Left colon (tissue), 2 donors: ENCODE data around the gene MEF2A. TPM values are rescaled to one million over a fixed set of nuclear protein-coding genes. Genes with fewer than 3 reads are reported as not detected.
A peak's percentile ranks its signal among the peaks of the same experiment; 100 is the strongest.
"Not testable (repeated sequence)": the region's sequence is repeated elsewhere in the genome, so short reads cannot be mapped to it uniquely, and the experiment has no call there.

Source experiments
- ATAC-seq: fragments of 200-7000 bp; cut with Tn5 transposase; one replicate; pipeline ENCODE4 v1.9.1; 2020; ENCODE audit warnings: mild to moderate bottlenecking, moderate library complexity
- DNase-seq, 2 donors: peaks; one replicate each; pipeline ENCODE4 v3.0.0-alpha.2; 2020
- intact Hi-C, 2 donors: fragments of 100-400 bp; cut with DNase I in 1 of 2; cut with micrococcal nuclease in 1 of 2; formaldehyde crosslinking; loops; one replicate each; pipeline versions ENCODE4 v1.11.2 to v1.14.0; 2022; cut with DNase I, micrococcal nuclease
- long read RNA-seq: library from polyadenylated mRNA; unstranded; transcript quantifications from one replicate; pipeline ENCODE4 v2.0.0, GENCODE V29; 2021
- total RNA-seq, 2 donors: library from RNA; stranded (reverse); fragmentation: NEBNext Ultra II Directional; extraction: Animal tissue kit (Norgen Biotek cat#: 25700); gene quantifications; one replicate each; pipeline ENCODE4 v1.2.1, GENCODE V29; 2021
- donor health status: DM: no; HTN: no; CAD: no.
- donor health status: DM: yes; HTN: yes; CAD: no.

Gene MEF2A
- total RNA-seq, result 10 to 100 TPM; 35.3 to 40.5 TPM
- long read RNA-seq, partial matches to known transcripts, result 4 of 12 reads
- long read RNA-seq, other reads (novel, unspliced or antisense), result 4 of 12 reads

GRCh38 chr15:99565299-99566156 is at the start of gene MEF2A:
TSS of gene MEF2A (plus strand) at chr15:99565984. CDS start at chr15:99633120, 67,136 bp downstream.
- ATAC-seq (peak; percentile 79), DNase-seq (peak; percentile 95 to 96)
- intact Hi-C loops, result no loop called here

DNA sequence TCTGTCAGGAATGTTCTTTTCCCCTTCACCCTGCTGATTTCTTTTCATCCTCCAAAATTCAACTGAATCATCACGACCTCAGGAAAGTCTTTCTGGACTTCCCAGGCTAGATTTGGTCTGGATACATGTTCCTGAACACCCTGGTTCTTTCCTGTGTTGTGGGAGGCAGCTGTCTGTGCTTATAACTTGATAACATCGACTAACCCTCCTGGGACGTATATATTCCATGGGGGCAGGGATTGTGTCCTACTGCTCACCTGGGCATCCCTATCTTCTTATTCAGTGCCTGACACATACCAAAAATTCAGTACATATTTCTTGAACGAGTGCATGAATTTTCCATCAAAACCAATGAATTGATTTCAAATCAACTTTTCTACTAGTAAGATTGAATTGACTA is 47.6 kb upstream of the MEF2A start:
- intact Hi-C loops, result no loop called here
- DNase-seq, result no peak
- no peak for ATAC-seq

- ATAC-seq, DNase-seq, intact Hi-C loops: not testable (repeated sequence)
Observed at GRCh38 chr15:99519366-99519765, 46.4 kb upstream of the MEF2A start.

- intact Hi-C loops, result no loop called here
- ATAC-seq (no peak), DNase-seq (no peak)
Observed at GRCh38 chr15:99522288-99522687, 43.5 kb upstream of the MEF2A start.

DNA sequence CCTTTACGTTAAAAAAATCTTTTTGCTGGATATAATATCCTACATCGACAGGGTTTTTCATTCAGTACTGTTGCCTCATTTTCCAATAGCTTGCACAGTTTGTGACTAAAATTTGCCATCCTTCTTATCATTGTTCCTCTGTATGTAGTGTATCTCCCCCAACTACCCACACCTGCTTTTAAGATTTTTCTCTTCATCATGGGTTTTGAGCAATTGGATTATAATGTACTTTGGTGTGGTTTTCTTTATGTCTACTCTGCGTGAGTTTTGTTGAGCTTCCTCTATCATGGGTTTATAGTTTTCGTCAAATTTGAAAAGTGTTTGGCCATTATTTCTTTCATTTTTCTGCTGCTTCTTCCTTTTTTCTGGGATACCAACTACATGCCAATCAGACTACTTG is 39.6 kb upstream of the MEF2A start:
- intact Hi-C loops, result no loop called here
- no peak for DNase-seq
- no peak for ATAC-seq

DNA sequence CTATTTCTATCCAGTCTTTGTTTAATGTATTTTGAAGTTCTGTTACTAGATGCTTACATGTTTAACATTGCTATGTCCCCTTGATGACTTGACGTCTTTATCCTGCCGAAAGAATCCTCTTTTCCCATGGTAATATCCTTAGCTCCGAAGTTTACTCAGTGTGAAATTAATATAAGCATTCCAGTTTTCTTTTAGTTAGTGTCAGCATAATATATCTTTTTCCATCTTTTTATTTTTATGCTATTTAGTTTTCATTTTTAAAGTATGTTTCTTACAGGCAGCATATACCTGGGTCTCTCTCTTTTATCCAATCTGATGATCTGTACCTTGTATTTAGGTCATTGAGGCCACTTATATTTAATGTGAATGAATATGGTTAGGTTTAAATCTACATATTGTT is 39.1 kb upstream of the MEF2A start:
- intact Hi-C loops, result no loop called here
- no peak for ATAC-seq
- DNase-seq, result no peak

GRCh38 chr15:99536422-99537040 is 29.3 kb upstream of the MEF2A start:
- no peak for ATAC-seq
- no peak for DNase-seq
- intact Hi-C loops, result no loop called here

- DNase-seq, result no peak
- no peak for ATAC-seq
- intact Hi-C loops, result no loop called here
Observed at GRCh38 chr15:99537344-99537743, 28.4 kb upstream of the MEF2A start.

- ATAC-seq, result no peak
- no peak for DNase-seq
- intact Hi-C loops, result no loop called here
Observed at GRCh38 chr15:99538261-99538660, 27.5 kb upstream of the MEF2A start.

DNA sequence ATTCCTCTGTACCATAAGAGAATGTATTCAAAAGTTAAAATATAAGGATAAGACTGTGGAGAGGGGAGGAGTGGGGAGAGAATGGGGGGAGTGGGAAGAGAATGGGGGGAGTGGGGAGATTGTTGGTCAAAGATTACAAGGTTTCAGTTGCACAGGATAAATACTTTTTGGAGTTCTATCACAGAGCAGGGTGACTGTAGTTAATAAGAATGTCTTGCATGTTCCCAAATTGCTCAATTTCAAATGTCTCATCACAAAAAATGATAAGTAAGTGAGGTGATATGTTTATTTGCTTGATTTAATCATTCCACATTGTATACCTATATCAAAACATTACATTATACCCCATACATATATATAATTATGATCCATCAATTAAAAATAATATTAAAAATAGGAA is 23.0 kb upstream of the MEF2A start:
- intact Hi-C loops, result no loop called here
- DNase-seq (no peak), ATAC-seq (no peak)

DNA sequence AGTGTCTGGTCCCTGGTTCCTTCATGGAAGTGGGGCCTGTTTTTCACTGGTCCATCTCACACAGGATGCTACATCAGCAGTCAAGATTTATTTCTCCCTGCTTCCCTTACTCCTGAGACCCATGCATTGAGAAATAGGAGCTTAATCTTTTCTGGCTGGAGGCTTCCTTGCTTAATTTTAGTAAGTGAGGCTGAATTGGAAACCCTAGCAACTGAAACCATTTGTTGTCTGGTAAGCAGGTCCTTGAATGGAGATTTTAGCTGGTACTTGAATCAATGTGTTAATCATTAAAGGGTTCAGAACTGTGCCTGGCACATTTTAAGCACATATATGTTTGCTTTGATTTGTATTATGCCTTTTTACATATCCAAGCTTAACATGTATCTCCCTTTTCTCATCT is 20.2 kb upstream of the MEF2A start:
- DNase-seq, result no peak
- ATAC-seq, result no peak
- intact Hi-C loops, result no loop called here

GRCh38 chr15:99546441-99547100 is 19.2 kb upstream of the MEF2A start:
- intact Hi-C loops, result no loop called here
- DNase-seq, result no peak
- ATAC-seq, result no peak

- intact Hi-C loops, result no loop called here
- ATAC-seq, result peak; percentile 50
- no peak for DNase-seq
Observed at GRCh38 chr15:99547517-99547916, 18.3 kb upstream of the MEF2A start.

- ATAC-seq (no peak), DNase-seq (no peak)
- intact Hi-C loops, result no loop called here
Observed at GRCh38 chr15:99550077-99550476, 15.7 kb upstream of the MEF2A start.

DNA sequence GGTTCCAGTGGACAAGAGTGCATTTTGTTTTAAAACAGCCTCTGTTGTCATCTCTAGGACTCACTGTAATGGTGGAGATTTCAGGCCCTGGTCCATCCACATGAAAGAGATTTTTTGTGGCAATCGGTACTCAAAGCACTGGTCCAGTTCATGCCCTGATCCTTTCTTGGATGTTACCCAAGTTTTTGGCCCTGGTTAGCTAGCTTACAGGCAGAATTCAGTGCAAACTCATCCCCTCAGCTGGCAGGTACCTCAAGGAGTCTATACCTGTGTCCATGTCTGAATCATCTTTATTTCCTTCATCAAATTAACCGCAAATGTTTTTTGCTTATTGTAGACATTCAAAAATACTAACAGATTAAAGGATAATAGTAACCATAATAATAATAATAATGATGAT is 13.7 kb upstream of the MEF2A start:
- intact Hi-C loops, result no loop called here
- DNase-seq (no peak), ATAC-seq (no peak)

GRCh38 chr15:99554880-99555488 is 10.8 kb upstream of the MEF2A start:
- DNase-seq (no peak), ATAC-seq (no peak)
- intact Hi-C loops, result no loop called here

- DNase-seq (no peak), ATAC-seq (no peak)
- intact Hi-C loops, result no loop called here
Observed at GRCh38 chr15:99556011-99556410, 9.8 kb upstream of the MEF2A start.

DNA sequence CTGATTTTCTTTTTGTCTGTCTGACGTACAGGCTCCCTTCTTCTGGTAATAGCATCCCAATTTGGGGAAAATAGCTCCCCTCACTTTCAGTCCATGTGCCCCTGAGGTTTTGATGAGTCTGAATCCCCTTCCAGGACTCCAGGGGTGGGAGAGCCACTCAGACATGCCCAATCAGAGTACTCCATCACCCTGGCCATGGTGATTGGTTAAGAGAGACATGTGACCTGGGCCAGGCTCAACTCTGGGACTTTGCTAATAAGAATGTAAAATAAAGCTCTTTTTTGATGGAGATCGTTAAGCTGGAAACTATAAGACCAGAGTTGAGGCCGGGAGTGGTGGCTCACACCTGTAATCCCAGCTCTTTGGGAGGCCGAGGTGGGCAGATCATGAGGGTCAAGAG is 9.2 kb upstream of the MEF2A start:
- ATAC-seq (no peak), DNase-seq (no peak)
- intact Hi-C loops, result no loop called here

DNA sequence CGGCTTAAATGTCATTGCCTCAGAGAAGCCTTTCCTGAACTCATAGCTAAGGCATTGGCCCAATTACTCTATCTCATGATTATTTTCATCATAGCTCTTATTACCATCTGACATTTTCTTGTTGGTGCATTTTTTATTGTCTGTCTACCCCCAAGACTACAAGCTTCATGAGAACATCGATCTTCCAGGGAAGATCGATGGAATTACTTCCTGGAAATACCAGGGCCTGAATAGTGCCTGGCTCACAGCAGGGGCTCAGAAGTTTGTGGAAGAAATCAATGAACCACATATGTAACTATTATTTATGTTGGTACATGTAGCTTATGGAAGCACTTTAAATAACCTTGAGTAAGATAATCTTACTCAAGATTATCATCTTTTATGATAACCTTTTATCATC is 7.7 kb upstream of the MEF2A start:
- DNase-seq, result no peak
- ATAC-seq, result no peak
- intact Hi-C loops, result no loop called here

GRCh38 chr15:99558571-99558970 is 7.2 kb upstream of the MEF2A start:
- intact Hi-C loops, result no loop called here
- DNase-seq (no peak), ATAC-seq (no peak)
